ENCODE data around the gene SIDT2. TPM values are rescaled to one million over a fixed set of nuclear protein-coding genes. Genes with fewer than 3 reads are reported as not detected.

Gene SIDT2
- total RNA-seq, 2 experiments from 2014 or later = 16.6 to 17.3 TPM

- no peaks in the 10 kb centered on the region for H3K9me3 Mint-ChIP-seq
- POLR2A ChIA-PET = interaction anchor here (0.8 to 4.8 kb wide), 9 partner anchors 24 to 382 kb away, joined by 3 to 25 read pairs (median 6); partner anchors contain the start of genes PCSK7, SIDT2 and ZPR1
- ATAC-seq (peak; percentile 43), DNase-seq (peak; percentile 51)
- H3K36me3 Mint-ChIP-seq (ENCODE audit: low read depth) = peaks cover 27% of the 10 kb centered on the region
- TF ChIP-seq CTCF (IDR thresholded peaks at IDR 0.05) = no peak
- peak overlapping the region; percentile 99 for H3K4me3 Mint-ChIP-seq
- peaks cover 8% of the 10 kb centered on the region for H3K27me3 Mint-ChIP-seq
- H3K4me1 Mint-ChIP-seq (ENCODE audit: low read depth) = peaks cover 33% of the 10 kb centered on the region
- H3K27ac Mint-ChIP-seq = peak overlapping the region; percentile 92
- CTCF ChIA-PET = interaction anchor here (1.6 to 4.2 kb wide), 3 partner anchors 28 to 352 kb away, joined by 3 to 21 read pairs (median 6); partner anchors contain the start of gene APOA5
- intact Hi-C loops (cut with micrococcal nuclease) = no loop called here
Observed at GRCh38 chr11:117143390-117143789, 35.2 kb upstream of the SIDT2 start.

- DNase-seq (peak; percentile 97), ATAC-seq (peak; percentile 94)
- TF ChIP-seq CTCF (IDR thresholded peaks at IDR 0.05) = no peak
- peak within 1 kb of the TSS; percentile 92 for H3K27ac Mint-ChIP-seq
- H3K27me3 Mint-ChIP-seq = peaks cover 8% of the 10 kb centered on the region
- no peaks in the 10 kb centered on the region for H3K9me3 Mint-ChIP-seq
- H3K4me3 Mint-ChIP-seq = peak within 1 kb of the TSS; percentile 99
- H3K36me3 Mint-ChIP-seq (ENCODE audit: low read depth) = peaks cover 27% of the 10 kb centered on the region
- ChIA-PET CTCF (interaction anchor here (0.7 to 4.2 kb wide), 10 partner anchors 10 to 353 kb away, joined by 3 to 21 read pairs (median 4); partner anchors contain the start of genes APOA5 and SIDT2), POLR2A (interaction anchor here (0.6 to 4.8 kb wide), 17 partner anchors 13 to 564 kb away, joined by 3 to 25 read pairs (median 4); partner anchors contain the start of genes BUD13, PCSK7, SIDT2 and ZPR1)
- intact Hi-C loops (cut with micrococcal nuclease) = no loop called here
- peaks cover 34% of the 10 kb centered on the region for H3K4me1 Mint-ChIP-seq (ENCODE audit: low read depth)
Observed at GRCh38 chr11:117143871-117144476, 34.6 kb upstream of the SIDT2 start, which contains the start of gene PAFAH1B2. Gene PAFAH1B2 (plus strand): TSS chr11:117144287. CDS start chr11:117152448, 8,161 bp downstream.

- H3K4me3 Mint-ChIP-seq = peak overlapping the region; percentile 99
- peaks cover 37% of the 10 kb centered on the region for H3K4me1 Mint-ChIP-seq (ENCODE audit: low read depth)
- ChIA-PET POLR2A (interaction anchor here (0.6 to 4.8 kb wide), 18 partner anchors 12 to 787 kb away, joined by 3 to 25 read pairs (median 4); partner anchors contain the start of genes BUD13, PCSK7, SIDT2 and ZPR1), CTCF (interaction anchor here (0.7 to 4.2 kb wide), 14 partner anchors 9 to 354 kb away, joined by 3 to 21 read pairs (median 5); partner anchors contain the start of genes APOA5 and SIDT2)
- DNase-seq (peak; percentile 54), ATAC-seq (peak; percentile 56)
- intact Hi-C loops (cut with micrococcal nuclease) = no loop called here
- H3K27me3 Mint-ChIP-seq = peaks cover 6% of the 10 kb centered on the region
- no peak for TF ChIP-seq CTCF (IDR thresholded peaks at IDR 0.05)
- H3K9me3 Mint-ChIP-seq = no peaks in the 10 kb centered on the region
- peak overlapping the region; percentile 92 for H3K27ac Mint-ChIP-seq
- H3K36me3 Mint-ChIP-seq (ENCODE audit: low read depth) = peaks cover 29% of the 10 kb centered on the region
Observed at GRCh38 chr11:117144477-117145392, 33.8 kb upstream of the SIDT2 start.

- H3K4me1 Mint-ChIP-seq (ENCODE audit: low read depth) = peaks cover 38% of the 10 kb centered on the region
- no peaks in the 10 kb centered on the region for H3K9me3 Mint-ChIP-seq
- POLR2A ChIA-PET = interaction anchor here (0.7 to 4.8 kb wide), 9 partner anchors 17 to 786 kb away, joined by 3 to 25 read pairs (median 5); partner anchors contain the start of genes BUD13, PCSK7 and SIDT2
- ATAC-seq = no peak
- peak; percentile 20 for DNase-seq
- H3K36me3 Mint-ChIP-seq (ENCODE audit: low read depth) = peaks cover 32% of the 10 kb centered on the region
- H3K27ac Mint-ChIP-seq = peak overlapping the region; percentile 92
- CTCF ChIA-PET = interaction anchor here (1.2 to 4.2 kb wide), 11 partner anchors 8 to 354 kb away, joined by 3 to 21 read pairs (median 6); partner anchors contain the start of genes APOA5 and SIDT2
- peak overlapping the region; percentile 99 for H3K4me3 Mint-ChIP-seq
- peaks cover 1% of the 10 kb centered on the region for H3K27me3 Mint-ChIP-seq
- TF ChIP-seq CTCF (IDR thresholded peaks at IDR 0.05) = peak; percentile 15
- intact Hi-C loops (cut with micrococcal nuclease) = no loop called here
Observed at GRCh38 chr11:117145393-117145761, 33.2 kb upstream of the SIDT2 start.

Data from activated CD8-positive, alpha-beta T cell treated with anti-CD3 and anti-CD28 coated beads for 36 hours (primary cell).